IPS DF 6.9 (cell line): ENCODE data around the gene ZBTB16.

Experiments
- DNase-seq: peaks from one replicate; pipeline ENCODE4 v3.0.0-alpha.2; 2013; ENCODE audit warnings: low read depth, low spot score
- H3K27ac ChIP-seq: one replicate; pipeline ENCODE4 v1.5.1; 2013; ENCODE audit warnings: low read length, control low read depth
- H3K27me3 ChIP-seq: 2 replicates; pipeline ENCODE4 v1.6.1; 2013; ENCODE audit warnings: mild to moderate bottlenecking, low read length; ENCODE audit not compliant: control insufficient read depth, insufficient read depth
- H3K36me3 ChIP-seq: 2 replicates; pipeline ENCODE4 v1.6.1; 2013; ENCODE audit warnings: low read length; ENCODE audit not compliant: control insufficient read depth, insufficient read depth
- H3K4me1 ChIP-seq: 2 replicates; pipeline ENCODE4 v1.6.1; 2013; ENCODE audit warnings: low read length; ENCODE audit not compliant: control insufficient read depth, insufficient read depth
- H3K4me3 ChIP-seq: 2 replicates; pipeline ENCODE4 v1.5.1; 2013; ENCODE audit warnings: mild to moderate bottlenecking, low read length
- H3K9me3 ChIP-seq: 2 replicates; pipeline ENCODE4 v1.6.1; 2013; ENCODE audit warnings: low read length, inconsistent platforms; ENCODE audit not compliant: control insufficient read depth, insufficient read depth
- WGBS: extraction: QIAGEN DNeasy Blood & Tissue Kit; methylation state at CpG from one replicate; pipeline ENCODE4 v1.1.7; 2013; ENCODE audit warnings: mixed read lengths, missing lambda C conversion rate; ENCODE audit not compliant: insufficient read length, insufficient coverage; 5-methylcytosine and 5-hydroxymethylcytosine counted together

Gene ZBTB16

GRCh38 chr11:114254571-114255146 is 195.1 kb downstream of the ZBTB16 start:
- H3K27ac ChIP-seq = no peak overlapping the region
- no peaks in the 10 kb centered on the region for H3K27me3 ChIP-seq
- no peak for DNase-seq
- no peaks in the 10 kb centered on the region for H3K36me3 ChIP-seq
- WGBS = no CpG with 5 or more reads among the region's 14 CpGs
- H3K4me3 ChIP-seq = no peak overlapping the region
- H3K9me3 ChIP-seq = no peaks in the 10 kb centered on the region
- peaks cover 3% of the 10 kb centered on the region for H3K4me1 ChIP-seq

DNA sequence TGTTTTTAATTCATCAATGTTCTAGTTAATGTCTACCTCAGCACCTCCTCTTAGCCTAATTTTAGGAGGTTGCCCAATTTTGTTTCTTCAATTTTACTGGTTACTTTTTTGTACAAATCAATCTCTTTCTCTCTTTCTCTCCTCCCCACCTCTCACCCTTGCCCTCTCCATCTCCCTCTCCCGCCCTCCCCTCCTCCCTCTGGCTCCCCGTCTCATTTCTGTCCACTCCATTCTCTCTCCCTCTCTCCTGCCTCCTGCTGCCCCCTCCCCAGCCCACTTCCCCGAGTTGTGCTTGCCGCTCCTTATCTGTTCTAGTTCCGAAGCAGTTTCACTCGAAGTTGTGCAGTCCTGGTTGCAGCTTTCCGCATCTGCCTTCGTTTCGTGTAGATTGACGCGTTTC is 195.8 kb downstream of the ZBTB16 start:
- Histone ChIP-seq H3K36me3 (no peaks in the 10 kb centered on the region), H3K27ac (no peak overlapping the region), H3K9me3 (no peaks in the 10 kb centered on the region), H3K4me1 (peaks cover 3% of the 10 kb centered on the region), H3K27me3 (no peaks in the 10 kb centered on the region), H3K4me3 (no peak overlapping the region)
- DNase-seq = no peak
- WGBS = no CpG with 5 or more reads among the region's 11 CpGs

- H3K36me3 ChIP-seq = no peaks in the 10 kb centered on the region
- H3K27ac ChIP-seq = no peak overlapping the region
- H3K27me3 ChIP-seq = no peaks in the 10 kb centered on the region
- DNase-seq = no peak
- peaks cover 2% of the 10 kb centered on the region for H3K4me1 ChIP-seq
- H3K9me3 ChIP-seq = no peaks in the 10 kb centered on the region
- no peak overlapping the region for H3K4me3 ChIP-seq
- no CpG with 5 or more reads among the region's 20 CpGs for WGBS
Observed at GRCh38 chr11:114256176-114256966, 196.9 kb downstream of the ZBTB16 start.

GRCh38 chr11:114256967-114257286 is 197.4 kb downstream of the ZBTB16 start:
- no peak for DNase-seq
- no CpG with 5 or more reads among the region's 10 CpGs for WGBS

GRCh38 chr11:114257621-114258558 is 198.4 kb downstream of the ZBTB16 start:
- WGBS = no CpG with 5 or more reads among the region's 29 CpGs
- no peak overlapping the region for H3K4me3 ChIP-seq
- DNase-seq = no peak
- H3K9me3 ChIP-seq = no peaks in the 10 kb centered on the region
- H3K27ac ChIP-seq = no peak overlapping the region
- H3K27me3 ChIP-seq = no peaks in the 10 kb centered on the region
- peaks cover 1% of the 10 kb centered on the region for H3K4me1 ChIP-seq
- H3K36me3 ChIP-seq = no peaks in the 10 kb centered on the region

More at GRCh38 chr11:114256967-114257286, 197.4 kb downstream of the ZBTB16 start:
- no peaks in the 10 kb centered on the region for H3K36me3 ChIP-seq
- H3K4me1 ChIP-seq = peaks cover 1% of the 10 kb centered on the region
- H3K4me3 ChIP-seq = no peak overlapping the region
- H3K9me3 ChIP-seq = no peaks in the 10 kb centered on the region
- H3K27me3 ChIP-seq = no peaks in the 10 kb centered on the region
- H3K27ac ChIP-seq = no peak overlapping the region

DNA sequence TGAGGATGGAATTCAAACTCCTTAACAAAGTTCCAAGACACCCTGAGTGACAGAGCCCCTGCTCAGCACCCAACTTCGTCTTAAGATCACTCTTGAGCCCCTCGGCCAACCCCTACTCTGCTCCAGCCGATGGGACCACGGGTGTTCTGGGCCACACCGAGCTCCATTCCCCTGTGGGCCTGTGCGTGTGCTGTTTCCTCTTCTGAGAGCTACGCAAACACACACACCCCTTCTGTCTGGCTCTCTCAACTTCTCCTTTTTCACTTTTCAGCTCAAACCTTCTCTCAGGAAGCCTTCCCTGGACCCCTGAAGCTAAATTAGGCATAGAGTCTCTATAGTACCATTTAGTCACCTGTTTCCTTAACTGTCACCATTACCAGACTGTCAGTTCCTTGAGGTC is 199.2 kb downstream of the ZBTB16 start:
- WGBS = no CpG with 5 or more reads among the region's 7 CpGs
- H3K4me1 ChIP-seq = peaks cover 1% of the 10 kb centered on the region
- H3K27me3 ChIP-seq = no peaks in the 10 kb centered on the region
- H3K4me3 ChIP-seq = no peak overlapping the region
- H3K9me3 ChIP-seq = no peaks in the 10 kb centered on the region
- H3K36me3 ChIP-seq = no peaks in the 10 kb centered on the region
- H3K27ac ChIP-seq = no peak overlapping the region
- DNase-seq = no peak

- Histone ChIP-seq H3K4me3 (no peak overlapping the region), H3K27me3 (no peaks in the 10 kb centered on the region), H3K27ac (no peak overlapping the region), H3K9me3 (no peaks in the 10 kb centered on the region), H3K4me1 (peaks cover 1% of the 10 kb centered on the region), H3K36me3 (no peaks in the 10 kb centered on the region)
- no peak for DNase-seq
- no CpG with 5 or more reads among the region's 10 CpGs for WGBS
Observed at GRCh38 chr11:114259124-114259526, 199.6 kb downstream of the ZBTB16 start.

DNA sequence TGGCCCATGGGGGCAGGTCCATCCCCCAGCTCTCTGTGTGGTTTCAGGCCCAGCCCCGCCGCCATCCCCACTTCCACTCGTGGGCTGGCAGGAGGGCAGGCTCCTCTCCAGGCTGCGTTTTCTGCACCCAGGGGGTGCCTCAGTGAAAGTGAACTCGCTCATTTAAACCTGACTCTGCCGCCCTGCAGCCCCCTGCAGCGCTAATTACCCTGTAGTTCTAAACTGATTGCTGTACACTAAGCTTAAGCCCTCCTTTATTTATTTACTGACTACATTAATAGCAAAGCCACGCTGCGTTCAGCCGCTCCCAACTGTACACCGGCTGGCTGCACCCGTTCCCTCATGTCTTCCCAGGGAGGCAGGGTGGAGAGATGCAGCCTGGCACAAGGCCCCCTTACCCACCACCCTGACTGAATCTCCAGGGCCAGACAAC is 200.1 kb downstream of the ZBTB16 start:
- Histone ChIP-seq H3K4me3 (no peak overlapping the region), H3K27me3 (no peaks in the 10 kb centered on the region), H3K4me1 (peaks cover 1% of the 10 kb centered on the region), H3K9me3 (no peaks in the 10 kb centered on the region), H3K36me3 (no peaks in the 10 kb centered on the region), H3K27ac (no peak overlapping the region)
- DNase-seq = no peak
- WGBS = no CpG with 5 or more reads among the region's 12 CpGs

- no peaks in the 10 kb centered on the region for H3K36me3 ChIP-seq
- peaks cover 1% of the 10 kb centered on the region for H3K4me1 ChIP-seq
- H3K9me3 ChIP-seq = no peaks in the 10 kb centered on the region
- WGBS = no CpG with 5 or more reads among the region's 6 CpGs
- no peak overlapping the region for H3K4me3 ChIP-seq
- H3K27me3 ChIP-seq = no peaks in the 10 kb centered on the region
- H3K27ac ChIP-seq = no peak overlapping the region
- no peak for DNase-seq
Observed at GRCh38 chr11:114260077-114260476, 200.6 kb downstream of the ZBTB16 start.

- H3K36me3 ChIP-seq = no peaks in the 10 kb centered on the region
- no peak overlapping the region for H3K4me3 ChIP-seq
- peaks cover 1% of the 10 kb centered on the region for H3K4me1 ChIP-seq
- WGBS = no CpG with 5 or more reads among the region's 9 CpGs
- H3K27ac ChIP-seq = no peak overlapping the region
- no peaks in the 10 kb centered on the region for H3K9me3 ChIP-seq
- no peaks in the 10 kb centered on the region for H3K27me3 ChIP-seq
- no peak for DNase-seq
Observed at GRCh38 chr11:114260483-114260882, 201.0 kb downstream of the ZBTB16 start.
